ENCODE results near the gene FYN.

FYN gene

GRCh38 chr6:111763381-111763780, 109.9 kb downstream of the FYN start:
- DNase-seq (ENCODE audit: low spot score) (no peak), ATAC-seq (ENCODE audit: low read depth) (no peak)
- no peak overlapping the region for H3K4me3 ChIP-seq (ENCODE audit: severe bottlenecking)
- H3K36me3 ChIP-seq (ENCODE audit: low read depth), result no peaks in the 10 kb centered on the region
- H3K27ac ChIP-seq (ENCODE audit: poor library complexity, severe bottlenecking), result no peak overlapping the region
- no peaks in the 10 kb centered on the region for H3K27me3 ChIP-seq (ENCODE audit: insufficient read depth, poor library complexity, severe bottlenecking)
- no peaks in the 10 kb centered on the region for H3K4me1 ChIP-seq (ENCODE audit: insufficient read depth, poor library complexity, severe bottlenecking)
- no peaks in the 10 kb centered on the region for H3K9me3 ChIP-seq (ENCODE audit: severe bottlenecking)
- no peak for TF ChIP-seq CTCF (IDR thresholded peaks at IDR 0.05; ENCODE audit: poor library complexity, severe bottlenecking)

GRCh38 chr6:111761783-111762312, 111.4 kb downstream of the FYN start:
- no peaks in the 10 kb centered on the region for H3K36me3 ChIP-seq (ENCODE audit: low read depth)
- H3K4me1 ChIP-seq (ENCODE audit: insufficient read depth, poor library complexity, severe bottlenecking), result no peaks in the 10 kb centered on the region
- no peak for ATAC-seq (ENCODE audit: low read depth)
- H3K4me3 ChIP-seq (ENCODE audit: severe bottlenecking), result no peak overlapping the region
- H3K9me3 ChIP-seq (ENCODE audit: severe bottlenecking), result no peaks in the 10 kb centered on the region
- TF ChIP-seq CTCF (IDR thresholded peaks at IDR 0.05; ENCODE audit: poor library complexity, severe bottlenecking), result no peak
- H3K27ac ChIP-seq (ENCODE audit: poor library complexity, severe bottlenecking), result no peak overlapping the region
- no peak for DNase-seq (ENCODE audit: low spot score)
- H3K27me3 ChIP-seq (ENCODE audit: insufficient read depth, poor library complexity, severe bottlenecking), result no peaks in the 10 kb centered on the region

GRCh38 chr6:111761212-111761611, 112.0 kb downstream of the FYN start:
- no peak overlapping the region for H3K4me3 ChIP-seq (ENCODE audit: severe bottlenecking)
- no peaks in the 10 kb centered on the region for H3K4me1 ChIP-seq (ENCODE audit: insufficient read depth, poor library complexity, severe bottlenecking)

GRCh38 chr6:111759836-111760785, 113.1 kb downstream of the FYN start:
- no peak for ATAC-seq (ENCODE audit: low read depth)
- Histone ChIP-seq H3K27ac (ENCODE audit: poor library complexity, severe bottlenecking) (no peak overlapping the region), H3K4me3 (ENCODE audit: severe bottlenecking) (no peak overlapping the region), H3K4me1 (ENCODE audit: insufficient read depth, poor library complexity, severe bottlenecking) (no peaks in the 10 kb centered on the region), H3K27me3 (ENCODE audit: insufficient read depth, poor library complexity, severe bottlenecking) (no peaks in the 10 kb centered on the region), H3K9me3 (ENCODE audit: severe bottlenecking) (no peaks in the 10 kb centered on the region), H3K36me3 (ENCODE audit: low read depth) (no peaks in the 10 kb centered on the region)
- no peak for DNase-seq (ENCODE audit: low spot score)
- no peak for TF ChIP-seq CTCF (IDR thresholded peaks at IDR 0.05; ENCODE audit: poor library complexity, severe bottlenecking)

More at GRCh38 chr6:111761212-111761611, 112.0 kb downstream of the FYN start:
- Histone ChIP-seq H3K27me3 (ENCODE audit: insufficient read depth, poor library complexity, severe bottlenecking) (no peaks in the 10 kb centered on the region), H3K9me3 (ENCODE audit: severe bottlenecking) (no peaks in the 10 kb centered on the region), H3K27ac (ENCODE audit: poor library complexity, severe bottlenecking) (no peak overlapping the region), H3K36me3 (ENCODE audit: low read depth) (no peaks in the 10 kb centered on the region)
- TF ChIP-seq CTCF (IDR thresholded peaks at IDR 0.05; ENCODE audit: poor library complexity, severe bottlenecking), result no peak
- no peak for DNase-seq (ENCODE audit: low spot score)
- ATAC-seq (ENCODE audit: low read depth), result no peak

Measured in RWPE2 (cell line).